CD4-positive, alpha-beta T cell (primary cell): Measurements from ENCODE around the gene LRRC74A. TPM values are rescaled to one million over a fixed set of nuclear protein-coding genes. Genes with fewer than 3 reads are reported as not detected.

Experiments used
- ATAC-seq: fragments of 200-7000 bp; cut with Tn5 transposase; one replicate; pipeline ENCODE4 v1.10.0; 2022; ENCODE audit warnings: mild to moderate bottlenecking; ENCODE audit not compliant: poor library complexity
- CTCF ChIA-PET: fragments of 350-600 bp; sonication (Branson Sonifier 250); formaldehyde crosslinking; loops from one replicate; lab custom pipeline; 2021; ENCODE audit warnings: antibody characterized with exemption, inconsistent platforms; lab: Charles Lee
- POLR2A ChIA-PET: fragments of 350-600 bp; sonication (Branson Sonifier 250); formaldehyde crosslinking; loops from one replicate; lab custom pipeline; 2021; ENCODE audit warnings: antibody characterized with exemption, inconsistent platforms; lab: Charles Lee
- DNase-seq, 14 experiments: peaks; one replicate each; pipeline ENCODE4 v3.0.0-alpha.2; 2013 to 2020; ENCODE audit warnings: mixed read lengths in 2 of 14
- H3K27ac ChIP-seq, 2 donors: one replicate each; pipeline versions ENCODE4 v1.5.1 to v1.7.0; 2013; ENCODE audit warnings: low read length in 2 of 2, low read depth in 1 of 2, mild to moderate bottlenecking in 1 of 2
- H3K27me3 ChIP-seq, 2 experiments: 1 replicate in 1 of 2; 2 replicates in 1 of 2; pipeline versions ENCODE4 v1.6.1 to v1.7.0; 2013; ENCODE audit warnings: low read length in 2 of 2, control low read depth in 1 of 2, mild to moderate bottlenecking in 1 of 2, moderate library complexity in 1 of 2; ENCODE audit not compliant: insufficient read depth in 2 of 2, control insufficient read depth in 1 of 2
- H3K36me3 ChIP-seq: one replicate; pipeline ENCODE4 v1.6.1; 2013; ENCODE audit warnings: low read length, control low read depth; ENCODE audit not compliant: insufficient read depth
- H3K4me1 ChIP-seq: one replicate; pipeline ENCODE4 v1.6.1; 2013; ENCODE audit warnings: low read length, control low read depth; ENCODE audit not compliant: insufficient read depth
- H3K4me3 ChIP-seq: one replicate; pipeline ENCODE4 v1.5.1; 2013; ENCODE audit warnings: mild to moderate bottlenecking, low read length, moderate library complexity
- H3K9me3 ChIP-seq, 2 experiments: 1 replicate in 1 of 2; 2 replicates in 1 of 2; pipeline versions ENCODE4 v1.6.1 to v1.7.0; 2013; ENCODE audit warnings: low read length in 2 of 2, mild to moderate bottlenecking in 2 of 2, control low read depth in 1 of 2, moderate library complexity in 1 of 2; ENCODE audit not compliant: control insufficient read depth in 1 of 2, insufficient read depth in 1 of 2
- H3K27ac Mint-ChIP-seq: one replicate; pipeline ENCODE4 v1.8.0; 2020; ENCODE audit warnings: mixed read lengths
- H3K27me3 Mint-ChIP-seq: one replicate; pipeline ENCODE4 v1.8.0; 2021; ENCODE audit warnings: mixed read lengths
- H3K36me3 Mint-ChIP-seq: one replicate; pipeline ENCODE4 v1.8.0; 2021; ENCODE audit warnings: low read depth, mixed read lengths
- H3K4me1 Mint-ChIP-seq: one replicate; pipeline ENCODE4 v1.8.0; 2021; ENCODE audit warnings: low read depth, mixed read lengths
- H3K4me3 Mint-ChIP-seq: one replicate; pipeline ENCODE4 v1.8.0; 2020; ENCODE audit warnings: mild to moderate bottlenecking, mixed read lengths
- H3K9me3 Mint-ChIP-seq: one replicate; pipeline ENCODE4 v1.8.0; 2020; ENCODE audit warnings: mixed read lengths
- CTCF ChIP-seq: fragments of 200-600 bp; IDR thresholded peaks from one replicate; pipeline ENCODE4 v1.8.0; 2022; ENCODE audit warnings: antibody characterized with exemption, mild to moderate bottlenecking
- intact Hi-C, 2 experiments: fragments of 100-400 bp; cut with DNase I in 1 of 2; cut with micrococcal nuclease in 1 of 2; formaldehyde crosslinking; loops; one replicate each; pipeline versions ENCODE4 v1.15.1 to v1.9.0; 2023 to 2025; cut with DNase I, micrococcal nuclease
- total RNA-seq, 174 experiments: library from RNA in 2 of 174; stranded (reverse) in 2 of 174; gene quantifications; one replicate each; pipeline ENCODE4 v1.2.3 and lab custom pipeline; 2021 to 2026

LRRC74A gene
- total RNA-seq, 2 experiments from 2014 or later: not detected

GRCh38 chr14:76884394-76884793, 58.2 kb downstream of the LRRC74A start:
- Mint-ChIP-seq H3K27me3 (no peaks in the 10 kb centered on the region), H3K4me1 (peaks cover 3% of the 10 kb centered on the region), H3K27ac (no peak overlapping the region), H3K4me3 (no peak overlapping the region), H3K9me3 (no peaks in the 10 kb centered on the region), H3K36me3 (no peaks in the 10 kb centered on the region)
- Histone ChIP-seq H3K27me3 (no peaks in the 10 kb centered on the region), H3K4me3 (no peak overlapping the region), H3K9me3 (no peaks in the 10 kb centered on the region), H3K27ac (no peak overlapping the region), H3K36me3 (no peaks in the 10 kb centered on the region), H3K4me1 (peaks cover 6% of the 10 kb centered on the region)
- intact Hi-C loops: no loop called here
- ChIA-PET CTCF (no interaction called here), POLR2A (no interaction called here)
- DNase-seq (no peak), ATAC-seq (no peak)
- TF ChIP-seq CTCF: no peak

GRCh38 chr14:76884853-76885276, 58.7 kb downstream of the LRRC74A start:
- Mint-ChIP-seq H3K9me3 (no peaks in the 10 kb centered on the region), H3K4me3 (no peak overlapping the region), H3K27me3 (no peaks in the 10 kb centered on the region), H3K27ac (no peak overlapping the region), H3K36me3 (no peaks in the 10 kb centered on the region), H3K4me1 (peaks cover 3% of the 10 kb centered on the region)
- Histone ChIP-seq H3K4me1 (peaks cover 6% of the 10 kb centered on the region), H3K27ac (no peak overlapping the region), H3K9me3 (no peaks in the 10 kb centered on the region), H3K27me3 (no peaks in the 10 kb centered on the region), H3K4me3 (no peak overlapping the region), H3K36me3 (no peaks in the 10 kb centered on the region)
- DNase-seq (no peak), ATAC-seq (no peak)
- intact Hi-C loops: no loop called here
- TF ChIP-seq CTCF: no peak
- ChIA-PET CTCF (no interaction called here), POLR2A (no interaction called here)

- no peak for TF ChIP-seq CTCF
- no peak overlapping the region for H3K4me3 Mint-ChIP-seq
- no peaks in the 10 kb centered on the region for H3K27me3 Mint-ChIP-seq
- H3K4me1 Mint-ChIP-seq: peaks cover 3% of the 10 kb centered on the region
- Histone ChIP-seq H3K4me3 (no peak overlapping the region), H3K36me3 (no peaks in the 10 kb centered on the region), H3K27me3 (no peaks in the 10 kb centered on the region), H3K9me3 (peaks cover 0 to 6% of the 10 kb centered on the region in 2 experiments), H3K4me1 (peaks cover 6% of the 10 kb centered on the region), H3K27ac (no peak overlapping the region)
- H3K36me3 Mint-ChIP-seq: no peaks in the 10 kb centered on the region
- DNase-seq (no peak), ATAC-seq (no peak)
- no peak overlapping the region for H3K27ac Mint-ChIP-seq
- ChIA-PET CTCF (interaction anchor here (1.2 to 1.4 kb wide), 2 partner anchors 11 to 77 kb away, joined by 3 to 4 read pairs; no protein-coding TSS in a partner anchor), POLR2A (no interaction called here)
- H3K9me3 Mint-ChIP-seq: no peaks in the 10 kb centered on the region
- intact Hi-C loops: no loop called here
These were observed 61.0 kb downstream of the LRRC74A start for GRCh38 chr14:76887191-76887590.
